ENCODE results near the gene ANKRD40CL. TPM values are rescaled to one million over a fixed set of nuclear protein-coding genes. Genes with fewer than 3 reads are reported as not detected.

Gene ANKRD40CL
- total RNA-seq, 4 donors from 2014 or later: not detected

DNA sequence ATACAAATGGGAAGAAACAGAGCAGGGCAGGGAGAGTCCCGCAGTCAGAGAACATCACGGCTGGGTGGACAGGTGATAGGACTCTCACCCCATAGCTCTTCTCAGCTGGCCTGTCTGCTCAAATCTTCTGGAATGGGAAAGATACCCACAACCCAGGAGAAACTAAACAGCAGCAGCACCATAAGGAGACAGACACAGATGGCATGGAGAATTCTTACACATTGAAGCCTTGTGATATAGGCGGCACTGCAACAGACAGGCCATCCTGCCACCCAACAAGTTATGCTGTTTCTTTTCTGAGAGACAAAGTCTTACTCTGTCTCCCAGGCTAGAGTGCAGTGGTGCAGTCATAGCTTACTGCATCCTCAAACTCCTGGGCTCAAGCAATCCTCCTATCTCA, 8.6 kb upstream of the ANKRD40CL start:
- TF ChIP-seq, protein P1, sequence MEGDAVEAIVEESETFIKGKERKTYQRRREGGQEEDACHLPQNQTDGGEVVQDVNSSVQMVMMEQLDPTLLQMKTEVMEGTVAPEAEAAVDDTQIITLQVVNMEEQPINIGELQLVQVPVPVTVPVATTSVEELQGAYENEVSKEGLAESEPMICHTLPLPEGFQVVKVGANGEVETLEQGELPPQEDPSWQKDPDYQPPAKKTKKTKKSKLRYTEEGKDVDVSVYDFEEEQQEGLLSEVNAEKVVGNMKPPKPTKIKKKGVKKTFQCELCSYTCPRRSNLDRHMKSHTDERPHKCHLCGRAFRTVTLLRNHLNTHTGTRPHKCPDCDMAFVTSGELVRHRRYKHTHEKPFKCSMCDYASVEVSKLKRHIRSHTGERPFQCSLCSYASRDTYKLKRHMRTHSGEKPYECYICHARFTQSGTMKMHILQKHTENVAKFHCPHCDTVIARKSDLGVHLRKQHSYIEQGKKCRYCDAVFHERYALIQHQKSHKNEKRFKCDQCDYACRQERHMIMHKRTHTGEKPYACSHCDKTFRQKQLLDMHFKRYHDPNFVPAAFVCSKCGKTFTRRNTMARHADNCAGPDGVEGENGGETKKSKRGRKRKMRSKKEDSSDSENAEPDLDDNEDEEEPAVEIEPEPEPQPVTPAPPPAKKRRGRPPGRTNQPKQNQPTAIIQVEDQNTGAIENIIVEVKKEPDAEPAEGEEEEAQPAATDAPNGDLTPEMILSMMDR (IDR thresholded peaks at IDR 0.05): no peak
- TF ChIP-seq POLR2A (IDR thresholded peaks at IDR 0.05): no peak
- no peak for DNase-seq
- Histone ChIP-seq H3K4me3 (no peak overlapping the region), H3K27ac (no peak overlapping the region), H3K4me1 (no peaks in the 10 kb centered on the region), H3K9me3 (no peaks in the 10 kb centered on the region), H3K36me3 (no peaks in the 10 kb centered on the region), H3K27me3 (no peaks in the 10 kb centered on the region)
- intact Hi-C loops (cut with DNase I): no loop called here
- 94 to 97% methylated on average over 3 of the region's 3 CpGs for WGBS, 2 donors

DNA sequence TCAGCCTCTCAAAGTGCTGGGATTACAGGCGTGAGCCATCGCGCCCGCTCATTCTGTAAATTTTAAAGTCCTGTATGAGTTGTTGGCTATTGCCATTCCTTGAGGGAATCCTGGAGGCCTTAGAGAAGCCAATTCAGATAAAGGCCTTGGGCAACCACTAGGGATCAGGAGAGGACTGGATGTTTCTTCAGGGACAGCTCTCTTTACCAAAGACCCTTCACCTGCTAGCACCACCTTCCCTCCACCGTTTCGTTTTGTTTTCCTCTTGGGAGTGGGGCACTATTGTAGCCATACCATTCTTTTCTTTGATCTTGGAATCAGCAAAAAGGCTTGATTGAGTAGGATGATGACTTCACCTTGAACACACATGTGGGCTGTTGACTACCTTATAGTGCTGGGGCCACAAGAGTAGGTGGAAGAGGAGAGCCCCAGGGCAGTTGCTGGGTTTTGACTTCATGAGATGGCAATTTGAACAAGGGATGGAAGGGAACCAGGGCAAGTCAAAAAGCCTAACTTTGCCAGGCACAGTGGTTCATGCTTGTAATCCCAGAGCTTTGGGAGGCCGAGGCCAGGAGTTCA, 7.0 kb upstream of the ANKRD40CL start:
- no peaks in the 10 kb centered on the region for H3K36me3 ChIP-seq
- H3K27ac ChIP-seq: no peak overlapping the region
- WGBS, 2 donors: 86 to 87% methylated on average over 7 of the region's 7 CpGs
- H3K9me3 ChIP-seq: no peaks in the 10 kb centered on the region
- no peaks in the 10 kb centered on the region for H3K4me1 ChIP-seq
- no peak for DNase-seq
- H3K4me3 ChIP-seq: no peak overlapping the region
- no peaks in the 10 kb centered on the region for H3K27me3 ChIP-seq
- no peak for TF ChIP-seq POLR2A (IDR thresholded peaks at IDR 0.05)
- TF ChIP-seq, protein P1 (IDR thresholded peaks at IDR 0.05): no peak
- intact Hi-C loops (cut with DNase I): no loop called here

DNA sequence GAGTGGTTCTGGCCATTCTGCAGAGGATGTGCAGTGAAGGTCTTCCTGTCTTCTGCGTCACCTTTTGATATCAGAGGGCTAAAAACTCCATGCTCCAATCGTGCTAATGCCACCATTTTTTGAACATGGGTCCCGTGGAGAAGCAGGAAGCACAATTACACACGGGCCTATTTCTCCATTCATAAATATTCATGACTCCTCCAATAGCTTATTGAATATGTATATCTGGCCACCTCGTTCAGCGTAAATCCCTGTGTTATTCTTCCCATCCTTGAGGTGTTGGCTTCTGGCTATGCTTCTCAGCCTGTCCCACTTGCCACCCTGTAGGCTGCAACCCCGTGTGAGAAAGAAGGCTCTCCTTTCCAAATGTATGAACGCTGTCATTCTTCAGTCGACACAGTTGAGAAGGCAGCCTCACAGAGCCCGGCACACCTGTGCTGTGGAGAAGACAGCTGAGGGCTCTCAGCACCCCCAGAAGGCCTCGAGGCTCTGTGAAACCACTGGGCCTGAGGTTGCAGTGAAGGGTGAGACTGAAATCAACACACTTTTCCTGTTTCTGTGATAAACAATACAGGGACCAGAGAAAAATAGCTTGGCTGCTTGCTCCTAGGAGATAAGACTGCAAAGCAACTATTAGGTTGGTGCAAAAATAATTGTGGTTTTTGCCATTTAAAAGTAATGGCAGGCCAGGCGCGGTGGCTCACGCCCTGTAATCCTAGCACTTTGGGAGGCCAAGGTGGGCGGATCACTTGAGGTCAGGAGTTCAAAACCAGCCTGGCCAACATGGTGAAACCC, 4.9 kb upstream of the ANKRD40CL start:
- intact Hi-C loops (cut with DNase I): no loop called here
- Histone ChIP-seq H3K27me3 (no peaks in the 10 kb centered on the region), H3K27ac (no peak overlapping the region), H3K36me3 (no peaks in the 10 kb centered on the region), H3K4me3 (no peak overlapping the region), H3K4me1 (peaks cover 0 to 10% (median 0%) of the 10 kb centered on the region in 3 donors), H3K9me3 (no peaks in the 10 kb centered on the region)
- TF ChIP-seq, protein P1 (IDR thresholded peaks at IDR 0.05): no peak
- no peak for TF ChIP-seq POLR2A (IDR thresholded peaks at IDR 0.05)
- 71 to 77% methylated on average over 12 to 13 of the region's 15 CpGs for WGBS, 2 donors
- no peak for DNase-seq

DNA sequence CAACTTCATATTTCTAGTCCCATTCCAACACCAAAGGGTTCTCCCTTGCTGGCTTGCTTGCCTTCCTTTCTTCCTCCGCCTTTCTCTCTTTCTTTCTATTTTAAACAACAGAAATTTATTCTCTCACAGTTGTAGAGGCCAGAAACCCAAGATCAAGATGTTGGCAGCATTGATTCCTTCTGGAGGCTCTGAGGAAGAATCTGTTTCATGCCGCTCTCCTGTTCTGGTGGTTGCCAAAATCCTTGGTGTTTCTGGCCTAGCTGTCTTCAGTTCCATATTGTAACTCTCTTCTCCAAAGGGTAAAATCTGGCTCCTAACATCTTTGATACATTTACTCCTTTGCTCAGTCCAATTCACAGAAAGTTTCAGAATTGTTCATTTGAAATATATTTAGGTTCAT, 3.0 kb upstream of the ANKRD40CL start:
- no peak for DNase-seq
- Histone ChIP-seq H3K36me3 (no peaks in the 10 kb centered on the region), H3K9me3 (no peaks in the 10 kb centered on the region), H3K27ac (no peak overlapping the region), H3K27me3 (no peaks in the 10 kb centered on the region), H3K4me1 (peaks cover 0 to 20% (median 2%) of the 10 kb centered on the region in 3 donors), H3K4me3 (no peak overlapping the region)
- no peak for TF ChIP-seq POLR2A (IDR thresholded peaks at IDR 0.05)
- TF ChIP-seq, protein P1 (IDR thresholded peaks at IDR 0.05): no peak
- intact Hi-C loops (cut with DNase I): no loop called here
- 90 to 93% methylated on average over 2 of the region's 2 CpGs for WGBS, 2 donors

DNA sequence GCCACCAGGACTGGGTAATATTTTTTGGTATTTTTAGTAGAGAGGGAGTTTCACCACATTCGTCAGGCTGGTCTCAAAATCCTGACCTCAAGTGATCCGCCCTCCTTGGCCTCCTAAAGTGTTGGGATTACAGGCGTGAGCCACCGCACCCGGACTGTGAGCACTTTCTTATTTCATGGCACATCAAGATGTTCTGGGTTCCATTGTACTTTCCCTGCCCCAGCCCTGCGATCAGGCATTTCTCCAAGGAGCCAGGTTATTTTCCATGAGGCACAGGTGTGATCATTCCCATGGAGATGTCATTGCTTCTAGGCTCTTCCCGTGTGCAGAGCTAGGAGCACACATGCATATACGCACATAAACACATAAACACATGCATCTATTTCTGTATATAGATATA, 2.6 kb upstream of the ANKRD40CL start:
- H3K36me3 ChIP-seq: no peaks in the 10 kb centered on the region
- 83 to 93% methylated on average over 8 of the region's 8 CpGs for WGBS, 2 donors
- peaks cover 4 to 24% (median 5%) of the 10 kb centered on the region in 3 donors for H3K4me1 ChIP-seq
- no peaks in the 10 kb centered on the region for H3K27me3 ChIP-seq
- no peak for TF ChIP-seq POLR2A (IDR thresholded peaks at IDR 0.05)
- TF ChIP-seq, protein P1 (IDR thresholded peaks at IDR 0.05): no peak
- no peak overlapping the region for H3K4me3 ChIP-seq
- DNase-seq: no peak
- no peaks in the 10 kb centered on the region for H3K9me3 ChIP-seq
- no peak overlapping the region for H3K27ac ChIP-seq
- intact Hi-C loops (cut with DNase I): no loop called here

Data from esophagus squamous epithelium (tissue), 5 donors.